GM12873 (cell line): ENCODE measurements around the gene LBX1.
A peak's percentile ranks its signal among the peaks of the same experiment; 100 is the strongest.

Experiments
- TF ChIP-seq, protein P1 (sequence below): IDR thresholded peaks from 2 replicates; pipeline ENCODE4 v1.5.1; 2012; ENCODE audit warnings: low read depth, mild to moderate bottlenecking, moderate library complexity, low read length, control low read depth; ENCODE audit not compliant: insufficient read depth; ENCODE audit errors: missing control alignments

Gene LBX1

GRCh38 chr10:101238732-101239105 lies 9.5 kb upstream of the LBX1 start:
- TF ChIP-seq, protein P1, sequence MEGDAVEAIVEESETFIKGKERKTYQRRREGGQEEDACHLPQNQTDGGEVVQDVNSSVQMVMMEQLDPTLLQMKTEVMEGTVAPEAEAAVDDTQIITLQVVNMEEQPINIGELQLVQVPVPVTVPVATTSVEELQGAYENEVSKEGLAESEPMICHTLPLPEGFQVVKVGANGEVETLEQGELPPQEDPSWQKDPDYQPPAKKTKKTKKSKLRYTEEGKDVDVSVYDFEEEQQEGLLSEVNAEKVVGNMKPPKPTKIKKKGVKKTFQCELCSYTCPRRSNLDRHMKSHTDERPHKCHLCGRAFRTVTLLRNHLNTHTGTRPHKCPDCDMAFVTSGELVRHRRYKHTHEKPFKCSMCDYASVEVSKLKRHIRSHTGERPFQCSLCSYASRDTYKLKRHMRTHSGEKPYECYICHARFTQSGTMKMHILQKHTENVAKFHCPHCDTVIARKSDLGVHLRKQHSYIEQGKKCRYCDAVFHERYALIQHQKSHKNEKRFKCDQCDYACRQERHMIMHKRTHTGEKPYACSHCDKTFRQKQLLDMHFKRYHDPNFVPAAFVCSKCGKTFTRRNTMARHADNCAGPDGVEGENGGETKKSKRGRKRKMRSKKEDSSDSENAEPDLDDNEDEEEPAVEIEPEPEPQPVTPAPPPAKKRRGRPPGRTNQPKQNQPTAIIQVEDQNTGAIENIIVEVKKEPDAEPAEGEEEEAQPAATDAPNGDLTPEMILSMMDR, result peak; percentile 91

DNA sequence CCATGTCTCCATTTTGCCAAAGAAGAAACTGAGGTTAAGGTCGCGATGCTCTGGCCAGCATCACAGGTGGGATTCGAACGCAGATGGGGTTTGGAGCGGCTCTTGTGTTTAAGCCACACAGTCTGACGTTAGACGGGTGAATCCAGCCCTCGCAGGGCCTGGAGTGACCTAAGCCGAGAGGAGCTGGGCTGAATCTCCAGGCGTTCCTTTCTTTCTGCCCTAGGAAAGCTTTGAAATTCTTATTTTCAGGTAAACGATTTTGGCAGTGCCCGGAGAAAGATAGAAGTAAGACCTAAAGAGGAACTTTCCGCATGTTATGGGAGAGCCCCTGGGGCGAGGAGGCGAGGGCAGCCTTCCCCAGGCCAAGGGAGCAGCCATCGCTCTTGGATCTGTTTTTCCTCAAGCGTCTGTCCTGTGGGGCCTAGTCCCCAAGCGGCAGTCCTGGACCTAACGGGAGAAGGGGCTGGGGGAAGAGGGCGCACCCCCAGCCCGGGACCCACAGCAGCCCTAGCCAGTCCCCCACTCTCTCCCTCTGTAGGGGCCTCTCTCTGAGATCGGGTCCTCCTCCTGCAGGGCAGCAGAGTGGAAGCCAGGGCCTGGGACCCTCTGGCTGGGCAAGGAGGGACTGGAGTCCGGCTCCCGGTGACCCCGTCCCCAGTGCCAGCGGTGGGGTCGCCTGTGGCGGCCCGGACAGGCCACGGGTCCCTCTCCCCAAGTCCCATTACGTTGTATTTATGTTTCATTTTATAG lies 8.9 kb upstream of the LBX1 start:
- TF ChIP-seq, protein P1, result no peak

DNA sequence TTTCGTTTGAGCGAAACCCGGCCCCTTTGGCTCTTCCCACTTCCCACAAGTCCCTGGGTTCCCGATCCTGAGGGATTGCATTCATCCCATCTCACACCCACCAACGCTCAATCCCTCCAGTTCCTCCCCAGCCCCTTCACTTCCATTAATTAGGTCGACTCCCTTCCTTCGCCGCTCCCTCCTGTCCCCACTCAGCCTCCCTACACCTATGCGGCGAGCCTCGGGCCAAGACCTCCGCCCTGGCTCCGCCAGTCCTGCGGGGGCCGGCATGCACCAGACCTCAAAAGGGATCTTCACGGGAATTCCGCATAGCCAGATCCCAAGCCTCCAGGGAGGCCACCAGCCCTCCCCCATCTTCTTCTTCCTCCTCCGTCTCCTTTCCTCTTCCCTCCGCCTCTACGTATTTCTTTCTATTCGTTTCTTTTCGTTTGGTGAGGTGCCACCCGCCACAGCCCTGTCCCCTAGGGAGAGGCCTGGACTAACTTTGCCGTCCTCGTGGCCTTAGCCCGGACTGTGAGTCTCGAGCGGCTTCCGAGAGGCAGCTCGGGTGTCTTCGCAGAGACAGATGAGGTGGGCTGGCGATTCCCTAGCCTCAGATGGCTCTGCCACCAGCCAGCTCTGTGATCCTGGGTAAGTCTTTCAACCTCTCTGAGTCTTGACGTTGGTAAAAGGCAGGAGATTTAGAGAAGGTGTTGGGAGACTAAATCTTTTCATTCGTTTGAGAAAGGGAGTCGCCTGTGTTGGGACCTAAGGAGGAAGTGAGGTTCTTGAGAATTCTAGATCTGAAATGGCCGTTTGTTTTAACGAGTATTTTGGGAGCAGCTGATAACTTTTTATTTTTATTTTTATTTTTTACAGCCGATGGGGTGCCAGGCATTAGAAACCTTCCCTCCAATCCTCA lies 8.1 kb upstream of the LBX1 start:
- TF ChIP-seq, protein P1, result no peak

GRCh38 chr10:101236376-101237080 lies 7.3 kb upstream of the LBX1 start:
- TF ChIP-seq, protein P1, result no peak

DNA sequence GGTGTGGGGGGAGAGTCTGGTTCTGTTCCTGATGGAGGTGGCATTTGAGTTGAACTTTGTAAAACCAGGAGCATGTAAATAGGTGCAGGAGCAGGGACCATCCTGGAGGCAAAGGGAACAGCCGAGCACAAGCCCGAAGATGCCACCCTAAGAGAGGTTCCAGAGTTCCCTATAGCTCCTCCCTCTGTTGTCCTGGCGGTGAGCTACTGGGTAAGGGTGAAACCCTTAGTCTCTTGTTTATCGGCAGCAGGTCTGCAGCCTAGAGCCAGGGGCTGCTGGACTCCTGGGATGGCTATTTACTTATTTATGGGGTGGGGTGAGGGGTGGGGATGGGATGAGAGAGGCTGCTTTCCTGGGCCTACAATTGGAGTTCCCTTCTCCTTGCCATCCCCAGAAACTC lies 6.5 kb upstream of the LBX1 start:
- TF ChIP-seq, protein P1, result no peak

- TF ChIP-seq, protein P1, result no peak
Observed at GRCh38 chr10:101234333-101234732, 5.1 kb upstream of the LBX1 start.

- TF ChIP-seq, protein P1, result no peak
Observed at GRCh38 chr10:101233863-101234262, 4.6 kb upstream of the LBX1 start.
